RWPE1 (cell line): ENCODE data around the gene MCAT.
"Not testable (repeated sequence)": the region's sequence is repeated elsewhere in the genome, so short reads cannot be mapped to it uniquely, and the experiment has no call there.

Experiments
- CTCF ChIA-PET: fragments of 350-600 bp; sonication (Branson Sonifier 250); formaldehyde crosslinking; extraction: SDS; loops from one replicate; lab custom pipeline; 2021; lab: Yijun Ruan, JAX
- POLR2A ChIA-PET: fragments of 400-600 bp; formaldehyde crosslinking; extraction: SDS; loops from one replicate; lab custom pipeline; 2020; ENCODE audit warnings: antibody characterized with exemption; ENCODE audit not compliant: low non-redundant PET; lab: Yijun Ruan, JAX
- DNase-seq: peaks from one replicate; pipeline ENCODE4 v3.0.0; 2012; ENCODE audit warnings: low spot score
- H3K27ac ChIP-seq: fragments of 450-650 bp; 2 replicates; pipeline ENCODE4 v1.5.1; 2017
- TF ChIP-seq, protein P1 (sequence below): fragments of 450-650 bp; conservative IDR thresholded peaks from 2 replicates; pipeline ENCODE4 v1.5.1; 2017; ENCODE audit warnings: low read depth, mild to moderate bottlenecking

MCAT gene

GRCh38 chr22:43109511-43109910 lies 33.7 kb downstream of the MCAT start:
- ChIA-PET POLR2A (no interaction called here), CTCF (interaction anchor here (0.5 kb wide), 1 partner anchor 333 kb away, joined by 3 read pairs; no protein-coding TSS in a partner anchor)
- DNase-seq = no peak
- H3K27ac ChIP-seq = no peak overlapping the region
- TF ChIP-seq, protein P1, sequence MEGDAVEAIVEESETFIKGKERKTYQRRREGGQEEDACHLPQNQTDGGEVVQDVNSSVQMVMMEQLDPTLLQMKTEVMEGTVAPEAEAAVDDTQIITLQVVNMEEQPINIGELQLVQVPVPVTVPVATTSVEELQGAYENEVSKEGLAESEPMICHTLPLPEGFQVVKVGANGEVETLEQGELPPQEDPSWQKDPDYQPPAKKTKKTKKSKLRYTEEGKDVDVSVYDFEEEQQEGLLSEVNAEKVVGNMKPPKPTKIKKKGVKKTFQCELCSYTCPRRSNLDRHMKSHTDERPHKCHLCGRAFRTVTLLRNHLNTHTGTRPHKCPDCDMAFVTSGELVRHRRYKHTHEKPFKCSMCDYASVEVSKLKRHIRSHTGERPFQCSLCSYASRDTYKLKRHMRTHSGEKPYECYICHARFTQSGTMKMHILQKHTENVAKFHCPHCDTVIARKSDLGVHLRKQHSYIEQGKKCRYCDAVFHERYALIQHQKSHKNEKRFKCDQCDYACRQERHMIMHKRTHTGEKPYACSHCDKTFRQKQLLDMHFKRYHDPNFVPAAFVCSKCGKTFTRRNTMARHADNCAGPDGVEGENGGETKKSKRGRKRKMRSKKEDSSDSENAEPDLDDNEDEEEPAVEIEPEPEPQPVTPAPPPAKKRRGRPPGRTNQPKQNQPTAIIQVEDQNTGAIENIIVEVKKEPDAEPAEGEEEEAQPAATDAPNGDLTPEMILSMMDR = no peak

DNA sequence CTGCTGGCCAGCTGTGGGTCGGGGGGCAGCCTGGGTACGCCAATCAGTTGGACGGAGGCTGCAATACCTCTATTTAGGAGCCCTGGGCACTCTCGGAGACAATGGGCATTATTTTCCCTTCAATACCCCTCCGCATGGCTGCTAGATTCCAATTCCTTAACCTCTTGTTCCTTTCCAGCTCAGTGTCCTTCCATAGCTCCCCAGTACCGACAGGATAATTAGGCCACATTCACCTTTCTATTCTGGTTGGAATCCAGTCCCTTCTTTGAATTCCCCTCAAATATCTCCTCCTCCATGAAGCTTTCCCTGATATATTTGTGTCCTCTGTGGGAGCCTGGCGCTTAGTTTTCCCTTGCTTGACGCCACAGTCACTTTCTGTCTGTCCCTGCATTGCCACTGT lies 36.9 kb downstream of the MCAT start:
- POLR2A ChIA-PET = no interaction called here
- no peak for DNase-seq
- H3K27ac ChIP-seq = no peak overlapping the region
- CTCF ChIA-PET = interaction anchor here (0.7 kb wide), 1 partner anchor 242 kb away, joined by 3 read pairs; no protein-coding TSS in a partner anchor
- TF ChIP-seq, protein P1 = no peak

DNA sequence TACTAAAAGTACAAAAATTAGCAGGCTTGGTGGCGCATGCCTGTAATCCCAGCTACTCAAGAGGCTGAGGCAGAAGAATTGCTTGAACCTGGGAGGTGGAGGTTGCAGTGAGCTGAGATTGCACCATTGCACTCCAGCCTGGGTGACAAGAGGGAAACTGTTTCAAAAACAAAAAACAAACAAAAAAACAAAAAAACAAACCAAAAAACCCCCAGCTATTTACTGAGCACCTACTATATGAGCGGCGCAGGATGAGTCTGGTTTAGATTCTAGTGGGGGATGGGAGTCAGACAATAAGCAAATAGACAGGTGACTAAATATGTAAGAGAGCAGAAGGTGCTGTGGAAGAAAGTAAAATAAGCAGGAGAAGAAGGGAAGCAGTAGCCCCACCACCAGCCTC lies 38.2 kb downstream of the MCAT start:
- CTCF ChIA-PET, POLR2A ChIA-PET, H3K27ac ChIP-seq, DNase-seq: not testable (repeated sequence)

- DNase-seq, CTCF ChIA-PET, POLR2A ChIA-PET, H3K27ac ChIP-seq: not testable (repeated sequence)
Measured at GRCh38 chr22:43104056-43104625, 39.1 kb downstream of the MCAT start.

DNA sequence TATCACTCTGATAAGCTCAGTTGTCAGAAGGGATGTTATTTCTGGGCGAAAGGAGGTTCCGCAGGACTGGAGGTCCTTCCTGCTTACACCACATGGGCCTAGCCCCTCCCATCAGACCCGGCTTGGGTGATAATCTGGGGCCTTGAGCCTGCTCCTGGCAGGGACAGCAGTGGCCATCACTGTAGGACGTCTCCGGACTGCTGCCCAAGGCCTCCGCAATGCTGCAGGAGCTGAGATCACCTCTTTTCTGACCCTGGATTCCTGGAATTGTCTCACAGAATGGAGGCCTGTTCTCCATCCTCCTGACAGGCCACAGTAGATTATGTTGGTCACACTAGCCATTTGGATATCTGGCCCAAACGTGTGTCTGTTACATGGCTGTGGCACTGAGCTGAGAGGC lies 41.9 kb downstream of the MCAT start:
- no peak overlapping the region for H3K27ac ChIP-seq
- TF ChIP-seq, protein P1 = no peak
- POLR2A ChIA-PET = no interaction called here
- CTCF ChIA-PET = interaction anchor here (0.6 to 1.1 kb wide), 2 partner anchors 68 to 197 kb away, joined by 3 read pairs; no protein-coding TSS in a partner anchor
- DNase-seq = no peak

DNA sequence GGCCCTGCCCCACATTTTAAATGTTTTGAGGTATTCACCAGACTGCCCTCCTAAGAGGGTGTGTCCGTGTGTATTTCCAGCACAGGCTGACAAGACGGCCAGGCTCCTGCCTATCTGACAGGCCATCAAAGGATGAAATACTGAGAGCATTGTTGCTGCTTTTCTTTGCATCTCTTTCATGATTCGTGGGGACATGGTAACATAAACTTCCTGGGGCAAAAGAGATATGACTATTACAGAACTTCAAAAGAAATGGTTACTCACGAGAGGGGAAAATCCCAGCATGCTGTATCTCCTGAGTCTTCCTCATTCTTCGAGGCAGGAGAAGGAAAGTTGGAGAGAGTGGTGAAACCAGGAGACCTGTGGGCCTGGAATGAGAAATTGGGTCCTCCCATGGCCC lies 43.0 kb downstream of the MCAT start:
- DNase-seq = no peak

GRCh38 chr22:43099095-43099494 lies 44.1 kb downstream of the MCAT start:
- TF ChIP-seq, protein P1 = no peak
- no peak for DNase-seq
- no peak overlapping the region for H3K27ac ChIP-seq
- POLR2A ChIA-PET = no interaction called here
- CTCF ChIA-PET = interaction anchor here (1.4 kb wide), 1 partner anchor 9 kb away, joined by 11 read pairs; no protein-coding TSS in a partner anchor

More for the DNA sequence above, 43.0 kb downstream of the MCAT start:
- CTCF ChIA-PET = interaction anchor here (0.6 kb wide), 1 partner anchor 318 kb away, joined by 3 read pairs; no protein-coding TSS in a partner anchor
- POLR2A ChIA-PET = interaction anchor here (0.7 kb wide), 1 partner anchor 343 kb away, joined by 3 read pairs; no protein-coding TSS in a partner anchor
- TF ChIP-seq, protein P1 = no peak
- H3K27ac ChIP-seq = no peak overlapping the region
